HG02610 (cell line): Measurements from ENCODE around the gene SAP30L.

ENCODE experiments used
- ATAC-seq: cut with Tn5 transposase; IDR thresholded peaks from one replicate; pipeline ENCODE4 v1.9.1; 2021; ENCODE audit warnings: mild to moderate bottlenecking, moderate library complexity; ENCODE audit not compliant: unreplicated experiment

SAP30L gene

GRCh38 chr5:154479160-154479943 is 33.6 kb downstream of the SAP30L start:
- no peak for ATAC-seq

- ATAC-seq = peak; percentile 45
Measured at GRCh38 chr5:154479944-154480750, 34.4 kb downstream of the SAP30L start.

GRCh38 chr5:154480847-154481246 is 35.0 kb downstream of the SAP30L start:
- no peak for ATAC-seq

GRCh38 chr5:154481584-154482381 is 36.0 kb downstream of the SAP30L start:
- ATAC-seq = no peak

GRCh38 chr5:154482528-154483449 is 37.0 kb downstream of the SAP30L start:
- no peak for ATAC-seq

- no peak for ATAC-seq
Measured at GRCh38 chr5:154483654-154484392, 38.0 kb downstream of the SAP30L start.

GRCh38 chr5:154484393-154485095 is 38.7 kb downstream of the SAP30L start:
- no peak for ATAC-seq

- ATAC-seq = no peak
Measured at GRCh38 chr5:154485096-154485491, 39.3 kb downstream of the SAP30L start.

- ATAC-seq = no peak
Measured at GRCh38 chr5:154485850-154486426, 40.1 kb downstream of the SAP30L start.

- ATAC-seq = no peak
Measured at GRCh38 chr5:154486427-154486866, 40.6 kb downstream of the SAP30L start.

GRCh38 chr5:154487541-154487940 is 41.7 kb downstream of the SAP30L start:
- peak; percentile 100 for ATAC-seq

GRCh38 chr5:154491941-154492340 is 46.1 kb downstream of the SAP30L start:
- ATAC-seq = no peak

GRCh38 chr5:154493274-154493673 is 47.5 kb downstream of the SAP30L start:
- ATAC-seq = no peak

GRCh38 chr5:154494036-154494435 is 48.2 kb downstream of the SAP30L start:
- no peak for ATAC-seq

GRCh38 chr5:154498591-154498990 is 52.8 kb downstream of the SAP30L start:
- no peak for ATAC-seq

GRCh38 chr5:154498994-154499393 is 53.2 kb downstream of the SAP30L start:
- no peak for ATAC-seq

GRCh38 chr5:154501566-154501965 is 55.8 kb downstream of the SAP30L start:
- no peak for ATAC-seq

- ATAC-seq = no peak
Measured at GRCh38 chr5:154502180-154502579, 56.4 kb downstream of the SAP30L start.

GRCh38 chr5:154503698-154504039 is 57.9 kb downstream of the SAP30L start:
- no peak for ATAC-seq
